Ishikawa (cell line): ENCODE results near the gene GPNMB.

ENCODE experiments used
- CEBPB ChIP-seq: IDR thresholded peaks from 2 replicates; pipeline ENCODE4 v1.6.1; 2012
- CREB1 ChIP-seq: IDR thresholded peaks from 2 replicates; pipeline ENCODE4 v1.6.1; 2012; ENCODE audit warnings: low read depth
- EGR1 ChIP-seq: IDR thresholded peaks from 2 replicates; pipeline ENCODE4 v1.6.1; 2012
- EP300 ChIP-seq: IDR thresholded peaks from 2 replicates; pipeline ENCODE4 v1.6.1; 2012; ENCODE audit warnings: borderline replicate concordance
- FOXM1 ChIP-seq: IDR thresholded peaks from 2 replicates; pipeline ENCODE4 v1.6.1; 2012; ENCODE audit warnings: low read depth, borderline replicate concordance
- NFIC ChIP-seq: IDR thresholded peaks from 2 replicates; pipeline ENCODE4 v1.6.1; 2012
- RAD21 ChIP-seq: IDR thresholded peaks from 2 replicates; pipeline ENCODE4 v1.6.1; 2012; ENCODE audit warnings: low read depth
- REST ChIP-seq: IDR thresholded peaks from 2 replicates; pipeline ENCODE4 v1.6.1; 2012; ENCODE audit warnings: low read depth, mild to moderate bottlenecking
- TAF1 ChIP-seq: IDR thresholded peaks from 2 replicates; pipeline ENCODE4 v1.6.1; 2012; ENCODE audit warnings: low read depth, mild to moderate bottlenecking
- TCF12 ChIP-seq: IDR thresholded peaks from 2 replicates; pipeline ENCODE4 v1.6.1; 2012; ENCODE audit warnings: low read depth
- TEAD4 ChIP-seq: IDR thresholded peaks from 2 replicates; pipeline ENCODE4 v1.6.1; 2012
- YY1 ChIP-seq: IDR thresholded peaks from 2 replicates; pipeline ENCODE4 v1.6.1; 2012; ENCODE audit warnings: low read depth
- ZBTB7A ChIP-seq: IDR thresholded peaks from 2 replicates; pipeline ENCODE4 v1.6.1; 2012; ENCODE audit warnings: low read depth
- TF ChIP-seq, protein P1 (sequence below): IDR thresholded peaks from 2 replicates; pipeline ENCODE4 v1.6.1; 2012
- TF ChIP-seq, protein P2 (sequence below): IDR thresholded peaks from 2 replicates; pipeline ENCODE4 v1.6.1; 2012

Gene GPNMB

GRCh38 chr7:23208316-23208715, 38.3 kb upstream of the GPNMB start:
- TF ChIP-seq FOXM1, result no peak
- no peak for TF ChIP-seq TAF1
- no peak for TF ChIP-seq CREB1
- TF ChIP-seq ZBTB7A, result no peak
- TF ChIP-seq RAD21, result no peak
- TF ChIP-seq EP300, result no peak
- no peak for TF ChIP-seq REST
- TF ChIP-seq TCF12, result no peak
- no peak for TF ChIP-seq NFIC
- no peak for TF ChIP-seq TEAD4
- TF ChIP-seq, protein P1, sequence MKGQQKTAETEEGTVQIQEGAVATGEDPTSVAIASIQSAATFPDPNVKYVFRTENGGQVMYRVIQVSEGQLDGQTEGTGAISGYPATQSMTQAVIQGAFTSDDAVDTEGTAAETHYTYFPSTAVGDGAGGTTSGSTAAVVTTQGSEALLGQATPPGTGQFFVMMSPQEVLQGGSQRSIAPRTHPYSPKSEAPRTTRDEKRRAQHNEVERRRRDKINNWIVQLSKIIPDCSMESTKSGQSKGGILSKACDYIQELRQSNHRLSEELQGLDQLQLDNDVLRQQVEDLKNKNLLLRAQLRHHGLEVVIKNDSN, result no peak
- TF ChIP-seq YY1, result no peak
- no peak for TF ChIP-seq EGR1
- no peak for TF ChIP-seq CEBPB

- TF ChIP-seq YY1 (no peak), REST (no peak), CEBPB (no peak), TEAD4 (no peak), NFIC (no peak), FOXM1 (no peak), EP300 (no peak), TCF12 (no peak), CREB1 (no peak), EGR1 (no peak), RAD21 (no peak), ZBTB7A (no peak), TAF1 (no peak)
- TF ChIP-seq, protein P2, sequence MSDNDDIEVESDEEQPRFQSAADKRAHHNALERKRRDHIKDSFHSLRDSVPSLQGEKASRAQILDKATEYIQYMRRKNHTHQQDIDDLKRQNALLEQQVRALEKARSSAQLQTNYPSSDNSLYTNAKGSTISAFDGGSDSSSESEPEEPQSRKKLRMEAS, result no peak
- TF ChIP-seq, protein P1, result no peak
These were observed 36.1 kb upstream of the GPNMB start for GRCh38 chr7:23210506-23210905.

GRCh38 chr7:23211589-23211988, 35.0 kb upstream of the GPNMB start:
- TF ChIP-seq EP300 (no peak), TEAD4 (no peak)
- TF ChIP-seq, protein P2, result no peak

- no peak for TF ChIP-seq CREB1
- TF ChIP-seq EP300, result no peak
- TF ChIP-seq CEBPB, result no peak
- TF ChIP-seq TCF12, result no peak
- no peak for TF ChIP-seq YY1
- no peak for TF ChIP-seq NFIC
- no peak for TF ChIP-seq ZBTB7A
These were observed 34.2 kb upstream of the GPNMB start for GRCh38 chr7:23212395-23212794.

DNA sequence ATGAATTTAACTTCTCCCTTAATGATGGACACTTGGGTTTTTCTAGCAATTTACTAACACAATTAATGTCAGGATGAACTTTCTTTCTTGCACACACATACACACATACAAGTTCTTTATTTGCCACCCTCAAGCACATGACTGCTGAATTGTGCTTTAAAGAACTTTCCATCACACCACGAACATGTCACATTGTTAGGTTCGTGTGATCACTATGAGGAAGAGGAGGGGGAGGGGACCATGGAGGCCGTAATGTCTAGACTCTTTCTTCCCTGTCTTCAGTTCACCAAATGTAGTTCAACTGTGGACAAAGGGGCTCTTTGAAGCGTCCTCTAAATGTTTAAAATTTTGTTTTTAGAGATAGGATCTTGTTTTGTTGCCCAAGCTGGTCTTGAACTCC, 33.7 kb upstream of the GPNMB start:
- TF ChIP-seq TCF12, result no peak
- no peak for TF ChIP-seq ZBTB7A
- TF ChIP-seq CEBPB, result no peak
- no peak for TF ChIP-seq TEAD4
- TF ChIP-seq, protein P2, result no peak
- TF ChIP-seq EP300, result no peak
- TF ChIP-seq TAF1, result no peak
- no peak for TF ChIP-seq REST
- TF ChIP-seq, protein P1, result no peak
- no peak for TF ChIP-seq RAD21
- TF ChIP-seq EGR1, result no peak
- no peak for TF ChIP-seq FOXM1
- TF ChIP-seq CREB1, result no peak
- no peak for TF ChIP-seq YY1
- TF ChIP-seq NFIC, result no peak
